Stimulated activated CD4-positive, alpha-beta T cell treated with anti-CD3 and anti-CD28 coated beads, Interleukin-4, amount 100 ng/mL, for 48 hours (primary cell): ENCODE data around the gene SHC1.
A peak's percentile ranks its signal among the peaks of the same experiment; 100 is the strongest.

Experiments used
- DNase-seq, 2 donors: peaks; one replicate each; pipeline ENCODE4 v3.0.0-alpha.2; 2020; ENCODE audit warnings: low read depth in 2 of 2

The SHC1 gene

GRCh38 chr1:154957091-154957657 lies 13.4 kb downstream of the SHC1 start:
- no peak for DNase-seq

GRCh38 chr1:154956544-154956941 lies 14.0 kb downstream of the SHC1 start:
- DNase-seq: no peak

- DNase-seq: peak; percentile 57 to 70
These were observed 14.6 kb downstream of the SHC1 start, which contains the start of gene PBXIP1 for GRCh38 chr1:154955718-154956543. PBXIP1 (minus strand) TSS chr1:154956099; CDS start chr1:154953721, 2,378 bp downstream.

GRCh38 chr1:154955039-154955717 lies 15.4 kb downstream of the SHC1 start:
- DNase-seq: peak; percentile 63 to 73

GRCh38 chr1:154954541-154954940 lies 16.0 kb downstream of the SHC1 start:
- no peak for DNase-seq

- DNase-seq: no peak
These were observed 16.9 kb downstream of the SHC1 start for GRCh38 chr1:154953611-154954038.

GRCh38 chr1:154952664-154953063 lies 17.9 kb downstream of the SHC1 start:
- DNase-seq: no peak

- DNase-seq: peak in 1 of 2 donors; percentile 50
These were observed 18.5 kb downstream of the SHC1 start for GRCh38 chr1:154951901-154952657.

GRCh38 chr1:154948079-154948478 lies 22.5 kb downstream of the SHC1 start:
- no peak for DNase-seq

- DNase-seq: no peak
These were observed 24.3 kb downstream of the SHC1 start for GRCh38 chr1:154945962-154946850.

GRCh38 chr1:154945160-154945961 lies 25.2 kb downstream of the SHC1 start:
- DNase-seq: no peak

- DNase-seq: no peak
These were observed 26.0 kb downstream of the SHC1 start for GRCh38 chr1:154944401-154945159.

GRCh38 chr1:154943649-154944400 lies 26.7 kb downstream of the SHC1 start:
- no peak for DNase-seq

- DNase-seq: no peak
These were observed 29.1 kb downstream of the SHC1 start for GRCh38 chr1:154941333-154942013.

- no peak for DNase-seq
These were observed 29.8 kb downstream of the SHC1 start for GRCh38 chr1:154940651-154941194.

- DNase-seq: no peak
These were observed 30.4 kb downstream of the SHC1 start for GRCh38 chr1:154940213-154940560.

GRCh38 chr1:154938604-154939399 lies 31.7 kb downstream of the SHC1 start:
- DNase-seq: no peak
